IMR-90 (cell line): ENCODE results near the gene DHX15. TPM values are rescaled to one million over a fixed set of nuclear protein-coding genes. Genes with fewer than 3 reads are reported as not detected.

Experiments
- ATAC-seq: fragments of 200-7000 bp; cut with Tn5 transposase; 2 replicates; pipeline ENCODE4 v1.9.1; 2020; ENCODE audit warnings: low read depth, mild to moderate bottlenecking, moderate library complexity
- BruUV-seq: library from RNA; stranded (reverse); fragments of 400-500 nt; replicated peaks from 2 replicates; lab custom pipeline; 2021; lab: Mats Ljungman, UMichigan
- CTCF ChIA-PET: fragments of 300-600 bp; formaldehyde crosslinking; extraction: SDS; loops from one replicate; lab custom pipeline; 2021; ENCODE audit warnings: antibody characterized with exemption; lab: Yijun Ruan, JAX
- POLR2A ChIA-PET: fragments of 300-600 bp; sonication (Branson Sonifier 250); formaldehyde crosslinking; loops from one replicate; lab custom pipeline; 2022; ENCODE audit warnings: antibody characterized with exemption; ENCODE audit not compliant: unreplicated experiment; lab: Charles Lee
- DNase-seq: peaks from one replicate; pipeline ENCODE4 v3.0.0; 2013
- H2AFZ ChIP-seq: replicated peaks from 2 replicates; pipeline ENCODE3; 2013; ENCODE audit warnings: low read length, mild to moderate bottlenecking; ENCODE audit not compliant: poor library complexity
- H2AK5ac ChIP-seq: 2 replicates; pipeline ENCODE4 v1.6.1; 2013; ENCODE audit warnings: low read depth, low read length, inconsistent platforms
- H2AK9ac ChIP-seq: replicated peaks from 2 replicates; pipeline ENCODE3; 2013; ENCODE audit warnings: mild to moderate bottlenecking, low read depth, low read length, moderate library complexity; ENCODE audit not compliant: poor library complexity
- H2BK120ac ChIP-seq: 2 replicates; pipeline ENCODE4 v1.6.1; 2013; ENCODE audit warnings: low read depth, low read length, inconsistent platforms
- H2BK15ac ChIP-seq: 3 replicates; pipeline ENCODE4 v1.6.1; 2013; ENCODE audit warnings: low read depth, low read length, inconsistent platforms
- H2BK20ac ChIP-seq: 2 replicates; pipeline ENCODE4 v1.6.1; 2013; ENCODE audit warnings: low read depth, mild to moderate bottlenecking, inconsistent platforms, low read length, moderate library complexity
- H2BK5ac ChIP-seq: 2 replicates; pipeline ENCODE4 v1.6.1; 2013; ENCODE audit warnings: mild to moderate bottlenecking, low read depth, low read length, inconsistent platforms; ENCODE audit not compliant: poor library complexity, severe bottlenecking
- H3K14ac ChIP-seq: replicated peaks from 2 replicates; pipeline ENCODE4 v1.6.1; 2013; ENCODE audit warnings: low read depth, low read length, inconsistent platforms
- H3K18ac ChIP-seq: 2 replicates; pipeline ENCODE4 v1.6.1; 2013; ENCODE audit warnings: low read depth, low read length, control low read depth
- H3K23ac ChIP-seq: 2 replicates; pipeline ENCODE4 v1.6.1; 2013; ENCODE audit warnings: low read depth, low read length, inconsistent platforms
- H3K27ac ChIP-seq: 2 replicates; pipeline ENCODE4 v1.5.1; 2013; ENCODE audit warnings: mild to moderate bottlenecking, control low read depth, low read length; ENCODE audit not compliant: insufficient read depth
- H3K27me3 ChIP-seq: 2 replicates; pipeline ENCODE4 v1.6.1; 2013; ENCODE audit warnings: low read length; ENCODE audit not compliant: control insufficient read depth, insufficient read depth
- H3K36me3 ChIP-seq: 2 replicates; pipeline ENCODE4 v1.6.1; 2013; ENCODE audit warnings: low read length, mixed read lengths; ENCODE audit not compliant: control insufficient read depth, insufficient read depth
- H3K4ac ChIP-seq: 2 replicates; pipeline ENCODE4 v1.6.1; 2013; ENCODE audit warnings: low read depth, low read length, inconsistent platforms
- H3K4me1 ChIP-seq: 2 replicates; pipeline ENCODE4 v1.6.1; 2013; ENCODE audit warnings: low read length, mixed read lengths; ENCODE audit not compliant: control insufficient read depth, insufficient read depth
- H3K4me2 ChIP-seq: 2 replicates; pipeline ENCODE4 v1.6.1; 2013; ENCODE audit warnings: low read depth, mild to moderate bottlenecking, control low read depth, low read length, moderate library complexity
- H3K4me3 ChIP-seq: 2 replicates; pipeline ENCODE4 v1.5.1; 2013; ENCODE audit warnings: low read depth, mild to moderate bottlenecking, control low read depth, low read length, moderate library complexity; ENCODE audit not compliant: insufficient read depth
- H3K56ac ChIP-seq: 2 replicates; pipeline ENCODE4 v1.6.1; 2013; ENCODE audit warnings: low read length, inconsistent platforms; ENCODE audit not compliant: insufficient read depth; ENCODE audit errors: extremely low read depth
- H3K79me1 ChIP-seq, 2 experiments: 2 replicates each; pipeline ENCODE4 v1.6.1; 2013; ENCODE audit warnings: low read length in 2 of 2, inconsistent platforms in 1 of 2, low read depth in 1 of 2
- H3K9ac ChIP-seq: 2 replicates; pipeline ENCODE4 v1.6.1; 2013; ENCODE audit warnings: low read depth, low read length, control low read depth
- H3K9me1 ChIP-seq: 2 replicates; pipeline ENCODE4 v1.6.1; 2013; ENCODE audit warnings: low read length, inconsistent platforms; ENCODE audit not compliant: insufficient read depth
- H3K9me3 ChIP-seq: 2 replicates; pipeline ENCODE4 v1.6.1; 2013; ENCODE audit warnings: low read length; ENCODE audit not compliant: control insufficient read depth, insufficient read depth
- H4K20me1 ChIP-seq: 2 replicates; pipeline ENCODE4 v1.6.1; 2013; ENCODE audit warnings: low read length, inconsistent platforms; ENCODE audit not compliant: insufficient read depth
- H4K5ac ChIP-seq: 2 replicates; pipeline ENCODE4 v1.6.1; 2013; ENCODE audit warnings: mild to moderate bottlenecking, low read depth, low read length, control low read depth
- H4K8ac ChIP-seq, 2 experiments: 2 replicates each; pipeline ENCODE4 v1.6.1; 2013; ENCODE audit warnings: low read depth in 2 of 2, low read length in 2 of 2, control low read depth in 1 of 2, inconsistent platforms in 1 of 2
- H4K91ac ChIP-seq: 2 replicates; pipeline ENCODE4 v1.6.1; 2013; ENCODE audit warnings: low read depth, low read length, inconsistent platforms; ENCODE audit not compliant: insufficient read depth
- CTCF ChIP-seq: conservative IDR thresholded peaks from 2 replicates; pipeline ENCODE4 v1.5.1; 2012; ENCODE audit warnings: mild to moderate bottlenecking, low read depth, low read length, improper control_type of control experiment
- MAFK ChIP-seq: IDR thresholded peaks from 2 replicates; pipeline ENCODE4 v1.6.1; 2012; ENCODE audit warnings: low read depth, low read length, improper control_type of control experiment
- WGBS, 2 experiments: methylation state at CpG; one replicate each; pipeline versions ENCODE4 v1.1.5 to v1.1.7; 2013; ENCODE audit warnings: missing lambda C conversion rate in 2 of 2; ENCODE audit not compliant: insufficient read length in 1 of 2; ENCODE audit errors: extremely low coverage in 2 of 2; 5-methylcytosine and 5-hydroxymethylcytosine counted together
- dilution Hi-C: fragments of 300-500 bp; cut with HindIII; formaldehyde crosslinking; loops from one replicate; pipeline ENCODE4 v1.14.3; 2018; ENCODE audit warnings: low sequenced_read_pairs; ENCODE audit not compliant: unreplicated experiment
- in situ Hi-C: fragments of 300-500 bp; cut with MboI; formaldehyde crosslinking; loops from 3 replicates; pipeline ENCODE4 v1.14.3; 2019; ENCODE audit warnings: low sequenced_read_pairs, inconsistent platforms, mixed read lengths
- intact Hi-C: fragments of 100-400 bp; cut with micrococcal nuclease; formaldehyde crosslinking; loops from 2 replicates; pipeline ENCODE4 v1.10.0; 2022
- polyA plus RNA-seq, 3 experiments: library from polyadenylated mRNA; depleted of rRNA; stranded (reverse); fragments of >200 nt; gene quantifications; 2 replicates each; pipeline ENCODE4 v1.2.3, GENCODE V29; 2012; ENCODE audit warnings: low replicate concordance in 1 of 3
- total RNA-seq: library from RNA; depleted of rRNA; stranded (reverse); fragments of >200 nt; gene quantifications from 2 replicates; pipeline ENCODE4 v1.2.3, GENCODE V29; 2012

Gene DHX15
- total and polyA plus RNA-seq, 2 of the 4 experiments (the other 2 are of a cell fraction) = 97.9 to 172 TPM

GRCh38 chr4:24560868-24561368 lies 23.4 kb downstream of the DHX15 start:
- ChIA-PET CTCF (interaction anchor here (1.3 kb wide), 1 partner anchor 21 kb away, joined by 3 read pairs; no protein-coding TSS in a partner anchor), POLR2A (no interaction called here)
- H3K4ac ChIP-seq = no peak overlapping the region
- H2BK5ac ChIP-seq = peak overlapping the region; percentile 26
- no peak overlapping the region for H2AK9ac ChIP-seq
- peaks cover 8% of the 10 kb centered on the region; the same call in 1 of the 2 replicates for H3K4me1 ChIP-seq
- in situ Hi-C loops = no loop called here
- peaks cover 4 to 63% of the 10 kb centered on the region in 2 experiments; a peak in 2 of 4 replicates for H3K79me1 ChIP-seq
- no peak overlapping the region for H2AK5ac ChIP-seq
- H3K9ac ChIP-seq = no peak overlapping the region
- H4K8ac ChIP-seq = no peak overlapping the region
- no peak overlapping the region for H2BK15ac ChIP-seq
- no peak overlapping the region for H3K4me2 ChIP-seq
- peaks cover 96% of the 10 kb centered on the region for H4K20me1 ChIP-seq
- dilution Hi-C loops = no loop called here
- H3K56ac ChIP-seq = no peak overlapping the region
- H3K27ac ChIP-seq = no peak overlapping the region
- no peaks in the 10 kb centered on the region for H3K27me3 ChIP-seq
- H3K14ac ChIP-seq = no peak overlapping the region
- H2BK20ac ChIP-seq = no peak overlapping the region
- peaks cover 8% of the 10 kb centered on the region for H3K36me3 ChIP-seq
- no peak overlapping the region for H4K5ac ChIP-seq
- intact Hi-C loops = no loop called here
- no peak overlapping the region for H4K91ac ChIP-seq
- H3K9me1 ChIP-seq = peaks cover 11% of the 10 kb centered on the region
- H3K4me3 ChIP-seq = no peak overlapping the region
- no peaks in the 10 kb centered on the region for H3K9me3 ChIP-seq
- BruUV-seq = no TSS peak
- no peak overlapping the region for H3K23ac ChIP-seq
- DNase-seq (peak; percentile 74), ATAC-seq (peak; percentile 50)
- no peak overlapping the region for H2BK120ac ChIP-seq
- H2AFZ ChIP-seq = no peak overlapping the region
- TF ChIP-seq CTCF = no peak
- TF ChIP-seq MAFK = peak; percentile 59
- H3K18ac ChIP-seq = no peak overlapping the region
- WGBS, 2 experiments = no CpG with 5 or more reads among the region's 3 CpGs
